Measurements from ENCODE around the gene BCORL1. TPM values are rescaled to one million over a fixed set of nuclear protein-coding genes. Genes with fewer than 3 reads are reported as not detected.
A peak's percentile ranks its signal among the peaks of the same experiment; 100 is the strongest.

BCORL1 gene
- total RNA-seq, 1 experiment from 2014 or later, result 0.46 TPM

- no peak for DNase-seq (ENCODE audit: low spot score)
Observed at GRCh38 chrX:130009658-130010223, 27.3 kb downstream of the BCORL1 start.

- no peak for DNase-seq (ENCODE audit: low spot score)
Observed at GRCh38 chrX:130012683-130013082, 30.2 kb downstream of the BCORL1 start.

- no peak for DNase-seq (ENCODE audit: low spot score)
Observed at GRCh38 chrX:130013661-130014060, 31.2 kb downstream of the BCORL1 start.

- DNase-seq (ENCODE audit: low spot score), result no peak
Observed at GRCh38 chrX:130014356-130014755, 31.9 kb downstream of the BCORL1 start.

- no peak for DNase-seq (ENCODE audit: low spot score)
Observed at GRCh38 chrX:130014770-130015169, 32.3 kb downstream of the BCORL1 start.

GRCh38 chrX:130015181-130015580 is 32.7 kb downstream of the BCORL1 start:
- no peak for DNase-seq (ENCODE audit: low spot score)

- no peak for DNase-seq (ENCODE audit: low spot score)
Observed at GRCh38 chrX:130018143-130018542, 35.7 kb downstream of the BCORL1 start.

- no peak for DNase-seq (ENCODE audit: low spot score)
Observed at GRCh38 chrX:130020661-130021324, 38.4 kb downstream of the BCORL1 start.

- DNase-seq (ENCODE audit: low spot score), result peak; percentile 39
Observed at GRCh38 chrX:130024127-130024526, 41.7 kb downstream of the BCORL1 start.

GRCh38 chrX:130025256-130025655 is 42.8 kb downstream of the BCORL1 start:
- no peak for DNase-seq (ENCODE audit: low spot score)

- no peak for DNase-seq (ENCODE audit: low spot score)
Observed at GRCh38 chrX:130027569-130027968, 45.1 kb downstream of the BCORL1 start.

- DNase-seq (ENCODE audit: low spot score), result no peak
Observed at GRCh38 chrX:130028196-130028595, 45.8 kb downstream of the BCORL1 start.

GRCh38 chrX:130030826-130031225 is 48.4 kb downstream of the BCORL1 start:
- DNase-seq (ENCODE audit: low spot score), result no peak

GRCh38 chrX:130032552-130032951 is 50.1 kb downstream of the BCORL1 start:
- no peak for DNase-seq (ENCODE audit: low spot score)

- no peak for DNase-seq (ENCODE audit: low spot score)
Observed at GRCh38 chrX:130034178-130034577, 51.7 kb downstream of the BCORL1 start.

- DNase-seq (ENCODE audit: low spot score), result no peak
Observed at GRCh38 chrX:130039847-130040246, 57.4 kb downstream of the BCORL1 start.

- no peak for DNase-seq (ENCODE audit: low spot score)
Observed at GRCh38 chrX:130047416-130047815, 65.0 kb downstream of the BCORL1 start.

- DNase-seq (ENCODE audit: low spot score), result no peak
Observed at GRCh38 chrX:130048686-130049222, 66.3 kb downstream of the BCORL1 start.

- no peak for DNase-seq (ENCODE audit: low spot score)
Observed at GRCh38 chrX:130049821-130050220, 67.4 kb downstream of the BCORL1 start.

- DNase-seq (ENCODE audit: low spot score), result no peak
Observed at GRCh38 chrX:130051176-130051845, 68.9 kb downstream of the BCORL1 start.

GRCh38 chrX:130053236-130053635 is 70.8 kb downstream of the BCORL1 start:
- DNase-seq (ENCODE audit: low spot score), result no peak

GRCh38 chrX:130055103-130055502 is 72.7 kb downstream of the BCORL1 start:
- DNase-seq (ENCODE audit: low spot score), result no peak

- no peak for DNase-seq (ENCODE audit: low spot score)
Observed at GRCh38 chrX:130055899-130056298, 73.5 kb downstream of the BCORL1 start.
